SU-DHL-6 (cell line): ENCODE measurements around the gene TMEM9.

Source experiments
- CTCF ChIP-seq: fragments of 200-600 bp; sonication (generic); IDR thresholded peaks from one replicate; pipeline ENCODE4 v1.5.1; 2017; ENCODE audit warnings: antibody characterized with exemption, mild to moderate bottlenecking, low read length, moderate library complexity; ENCODE audit not compliant: insufficient read depth, poor library complexity, severe bottlenecking
- EZH2phosphoT487 ChIP-seq: fragments of 200-600 bp; sonication (generic), shearing (Covaris generic); conservative IDR thresholded peaks from 2 replicates; pipeline ENCODE4 v1.6.1; 2018; ENCODE audit warnings: mild to moderate bottlenecking, antibody characterized with exemption, low read length, moderate library complexity, mixed read lengths

- TF ChIP-seq CTCF = no peak
- TF ChIP-seq EZH2phosphoT487 = no peak
These were observed 22.7 kb upstream of the TMEM9 start for GRCh38 chr1:201176940-201177339.
